GM18520 (cell line): ENCODE data around the gene SP140L.
A peak's percentile ranks its signal among the peaks of the same experiment; 100 is the strongest.
"Not testable (repeated sequence)": the region's sequence is repeated elsewhere in the genome, so short reads cannot be mapped to it uniquely, and the experiment has no call there.

Experiments used
- ATAC-seq: cut with Tn5 transposase; IDR thresholded peaks from one replicate; pipeline ENCODE4 v1.9.1; 2021; ENCODE audit not compliant: unreplicated experiment

The SP140L gene

GRCh38 chr2:230417436-230417835 is 90.4 kb downstream of the SP140L start:
- no peak for ATAC-seq

GRCh38 chr2:230418341-230419016 is 91.5 kb downstream of the SP140L start:
- ATAC-seq, result no peak

GRCh38 chr2:230419181-230419580 is 92.2 kb downstream of the SP140L start:
- no peak for ATAC-seq

GRCh38 chr2:230422149-230422548 is 95.2 kb downstream of the SP140L start:
- ATAC-seq, result no peak

GRCh38 chr2:230423851-230424458 is 97.0 kb downstream of the SP140L start:
- no peak for ATAC-seq

- ATAC-seq, result no peak
Observed at GRCh38 chr2:230425377-230425776, 98.4 kb downstream of the SP140L start.

- no peak for ATAC-seq
Observed at GRCh38 chr2:230429513-230429912, 102.5 kb downstream of the SP140L start.

- no peak for ATAC-seq
Observed at GRCh38 chr2:230430957-230431910, 104.2 kb downstream of the SP140L start.

- ATAC-seq, result no peak
Observed at GRCh38 chr2:230434677-230435324, 107.8 kb downstream of the SP140L start.

GRCh38 chr2:230435431-230435830 is 108.4 kb downstream of the SP140L start:
- no peak for ATAC-seq

GRCh38 chr2:230439121-230439520 is 112.1 kb downstream of the SP140L start:
- not testable (repeated sequence) for ATAC-seq

GRCh38 chr2:230439590-230439989 is 112.6 kb downstream of the SP140L start:
- ATAC-seq, result no peak

- peak; percentile 46 for ATAC-seq
Observed at GRCh38 chr2:230441227-230441897, 114.4 kb downstream of the SP140L start.

GRCh38 chr2:230443541-230443940 is 116.5 kb downstream of the SP140L start:
- no peak for ATAC-seq

GRCh38 chr2:230444832-230445231 is 117.8 kb downstream of the SP140L start:
- no peak for ATAC-seq

- ATAC-seq, result no peak
Observed at GRCh38 chr2:230447036-230447435, 120.0 kb downstream of the SP140L start.

GRCh38 chr2:230447455-230448451 is 120.8 kb downstream of the SP140L start:
- ATAC-seq, result peak; percentile 56

- ATAC-seq, result no peak
Observed at GRCh38 chr2:230449901-230450467, 123.0 kb downstream of the SP140L start.

- no peak for ATAC-seq
Observed at GRCh38 chr2:230453006-230453405, 126.0 kb downstream of the SP140L start.
